Natural killer cell (primary cell): ENCODE data around the gene IGF2R. TPM values are rescaled to one million over a fixed set of nuclear protein-coding genes. Genes with fewer than 3 reads are reported as not detected.

Experiments used
- ATAC-seq, 3 donors: fragments of 150-1000 bp in 2 of 3; fragments of 200-7000 bp in 1 of 3; cut with Tn5 transposase; 1 replicate in 1 of 3; 2 replicates in 2 of 3; pipeline ENCODE4 v1.10.0; 2021; ENCODE audit warnings: mild to moderate bottlenecking in 2 of 3, moderate library complexity in 2 of 3
- DNase-seq, 2 donors: peaks; one replicate each; pipeline versions ENCODE4 v3.0.0 to v3.0.0-alpha.2; 2013 to 2021; ENCODE audit warnings: mixed read lengths in 1 of 2
- H3K27ac ChIP-seq: one replicate; pipeline ENCODE4 v1.5.1; 2013; ENCODE audit warnings: mild to moderate bottlenecking, low read length
- H3K27me3 ChIP-seq: one replicate; pipeline ENCODE4 v1.6.1; 2013; ENCODE audit warnings: low read length; ENCODE audit not compliant: control insufficient read depth, insufficient read depth
- H3K36me3 ChIP-seq: one replicate; pipeline ENCODE4 v1.6.1; 2013; ENCODE audit warnings: low read length; ENCODE audit not compliant: control insufficient read depth, insufficient read depth
- H3K4me1 ChIP-seq: one replicate; pipeline ENCODE4 v1.6.1; 2013; ENCODE audit warnings: low read length; ENCODE audit not compliant: control insufficient read depth, insufficient read depth
- H3K4me3 ChIP-seq: one replicate; pipeline ENCODE4 v1.5.1; 2013; ENCODE audit warnings: low read length
- H3K9me3 ChIP-seq: one replicate; pipeline ENCODE4 v1.6.1; 2013; ENCODE audit warnings: low read length; ENCODE audit not compliant: control insufficient read depth, insufficient read depth
- H3K27ac Mint-ChIP-seq, 2 donors: one replicate each; pipeline ENCODE4 v1.8.0; 2022; ENCODE audit warnings: mild to moderate bottlenecking in 2 of 2, mixed read lengths in 2 of 2, moderate library complexity in 1 of 2
- H3K27me3 Mint-ChIP-seq, 2 donors: one replicate each; pipeline ENCODE4 v1.8.0; 2022; ENCODE audit warnings: low read depth in 2 of 2, mixed read lengths in 2 of 2
- H3K36me3 Mint-ChIP-seq: one replicate; pipeline ENCODE4 v1.8.0; 2022; ENCODE audit warnings: mixed read lengths
- H3K4me1 Mint-ChIP-seq, 2 donors: one replicate each; pipeline ENCODE4 v1.8.0; 2022; ENCODE audit warnings: mixed read lengths in 2 of 2
- H3K4me3 Mint-ChIP-seq: one replicate; pipeline ENCODE4 v1.8.0; 2022; ENCODE audit warnings: mild to moderate bottlenecking, moderate library complexity, mixed read lengths
- H3K9me3 Mint-ChIP-seq, 2 donors: one replicate each; pipeline ENCODE4 v1.8.0; 2022; ENCODE audit warnings: mixed read lengths in 2 of 2
- WGBS: methylation state at CpG from one replicate; pipeline ENCODE4 v1.1.7; 2013; ENCODE audit warnings: missing lambda C conversion rate; ENCODE audit not compliant: insufficient coverage; 5-methylcytosine and 5-hydroxymethylcytosine counted together
- intact Hi-C: fragments of 100-400 bp; cut with micrococcal nuclease; formaldehyde crosslinking; loops from one replicate; pipeline ENCODE4 v1.14.2; 2022
- total RNA-seq, 4 donors: library from RNA; stranded (reverse); fragments of 120-200 nt in 1 of 4; gene quantifications; one replicate each; pipeline versions ENCODE4 v1.2.3 to v1.2.4, GENCODE V29; 2013 to 2022
- TF ChIP-seq, protein P1 (sequence below): fragments of 200-600 bp; IDR thresholded peaks from one replicate; pipeline ENCODE4 v1.8.0; 2022; ENCODE audit warnings: antibody characterized with exemption

The IGF2R gene
- total RNA-seq, 3 donors from 2014 or later (not counting 1 experiment from before 2014, with no cell fraction given) = 208 to 282 (median 253) TPM

GRCh38 chr6:160002882-160003281 lies 34.0 kb downstream of the IGF2R start:
- peaks cover 2% of the 10 kb centered on the region for H3K9me3 ChIP-seq
- H3K36me3 ChIP-seq = peaks cover 3% of the 10 kb centered on the region
- no peaks in the 10 kb centered on the region for H3K27me3 ChIP-seq
- WGBS = 97% methylated on average over 2 of the region's 2 CpGs
- TF ChIP-seq, protein P1, sequence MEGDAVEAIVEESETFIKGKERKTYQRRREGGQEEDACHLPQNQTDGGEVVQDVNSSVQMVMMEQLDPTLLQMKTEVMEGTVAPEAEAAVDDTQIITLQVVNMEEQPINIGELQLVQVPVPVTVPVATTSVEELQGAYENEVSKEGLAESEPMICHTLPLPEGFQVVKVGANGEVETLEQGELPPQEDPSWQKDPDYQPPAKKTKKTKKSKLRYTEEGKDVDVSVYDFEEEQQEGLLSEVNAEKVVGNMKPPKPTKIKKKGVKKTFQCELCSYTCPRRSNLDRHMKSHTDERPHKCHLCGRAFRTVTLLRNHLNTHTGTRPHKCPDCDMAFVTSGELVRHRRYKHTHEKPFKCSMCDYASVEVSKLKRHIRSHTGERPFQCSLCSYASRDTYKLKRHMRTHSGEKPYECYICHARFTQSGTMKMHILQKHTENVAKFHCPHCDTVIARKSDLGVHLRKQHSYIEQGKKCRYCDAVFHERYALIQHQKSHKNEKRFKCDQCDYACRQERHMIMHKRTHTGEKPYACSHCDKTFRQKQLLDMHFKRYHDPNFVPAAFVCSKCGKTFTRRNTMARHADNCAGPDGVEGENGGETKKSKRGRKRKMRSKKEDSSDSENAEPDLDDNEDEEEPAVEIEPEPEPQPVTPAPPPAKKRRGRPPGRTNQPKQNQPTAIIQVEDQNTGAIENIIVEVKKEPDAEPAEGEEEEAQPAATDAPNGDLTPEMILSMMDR = no peak
- no peak for ATAC-seq
- no peak overlapping the region for H3K4me3 ChIP-seq
- Mint-ChIP-seq H3K27me3 (no peaks in the 10 kb centered on the region), H3K4me3 (no peak overlapping the region), H3K9me3 (peaks cover 0 to 2% of the 10 kb centered on the region in 2 donors), H3K27ac (peak overlapping the region; percentile 63 to 79), H3K4me1 (peaks cover 68 to 73% of the 10 kb centered on the region in 2 donors), H3K36me3 (peaks cover 7% of the 10 kb centered on the region)
- H3K27ac ChIP-seq = no peak overlapping the region
- intact Hi-C loops = no loop called here
- peaks cover 20% of the 10 kb centered on the region for H3K4me1 ChIP-seq
- DNase-seq = no peak

DNA sequence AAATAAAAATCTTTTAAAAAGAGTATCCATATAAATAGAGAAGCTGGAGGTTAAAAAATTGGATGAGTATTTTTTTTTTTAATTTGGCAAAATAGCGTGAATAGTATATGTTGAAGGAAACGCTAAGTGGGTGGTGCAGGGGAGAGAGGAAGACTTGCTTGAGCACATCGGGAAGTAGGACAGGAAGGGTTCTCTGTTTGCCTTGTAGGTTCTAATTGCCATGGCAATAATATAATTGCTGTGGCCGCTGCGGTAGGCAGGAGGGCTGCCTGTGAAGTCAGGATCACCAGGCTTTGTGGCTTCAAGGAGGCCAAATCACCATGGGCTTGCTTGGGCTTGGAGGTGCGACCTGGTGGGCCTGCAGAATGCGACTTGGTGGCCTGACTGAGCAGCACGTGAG lies 35.1 kb downstream of the IGF2R start:
- no peaks in the 10 kb centered on the region for H3K27me3 Mint-ChIP-seq
- 80% methylated on average over 8 of the region's 8 CpGs for WGBS
- TF ChIP-seq, protein P1 = no peak
- peaks cover 68 to 74% of the 10 kb centered on the region in 2 donors for H3K4me1 Mint-ChIP-seq
- peaks cover 0 to 2% of the 10 kb centered on the region in 2 donors for H3K9me3 Mint-ChIP-seq
- peaks cover 2% of the 10 kb centered on the region for H3K9me3 ChIP-seq
- peaks cover 4% of the 10 kb centered on the region for H3K36me3 Mint-ChIP-seq
- peaks cover 19% of the 10 kb centered on the region for H3K4me1 ChIP-seq
- intact Hi-C loops = no loop called here
- H3K27me3 ChIP-seq = no peaks in the 10 kb centered on the region
- H3K4me3 ChIP-seq = no peak overlapping the region
- ATAC-seq (peak; percentile 21 to 33 (median 32)), DNase-seq (peak in 1 of 2 donors; percentile 14)
- peaks cover 3% of the 10 kb centered on the region for H3K36me3 ChIP-seq
- peak overlapping the region; percentile 35 for H3K4me3 Mint-ChIP-seq
- H3K27ac ChIP-seq = no peak overlapping the region
- peak overlapping the region; percentile 63 to 79 for H3K27ac Mint-ChIP-seq

DNA sequence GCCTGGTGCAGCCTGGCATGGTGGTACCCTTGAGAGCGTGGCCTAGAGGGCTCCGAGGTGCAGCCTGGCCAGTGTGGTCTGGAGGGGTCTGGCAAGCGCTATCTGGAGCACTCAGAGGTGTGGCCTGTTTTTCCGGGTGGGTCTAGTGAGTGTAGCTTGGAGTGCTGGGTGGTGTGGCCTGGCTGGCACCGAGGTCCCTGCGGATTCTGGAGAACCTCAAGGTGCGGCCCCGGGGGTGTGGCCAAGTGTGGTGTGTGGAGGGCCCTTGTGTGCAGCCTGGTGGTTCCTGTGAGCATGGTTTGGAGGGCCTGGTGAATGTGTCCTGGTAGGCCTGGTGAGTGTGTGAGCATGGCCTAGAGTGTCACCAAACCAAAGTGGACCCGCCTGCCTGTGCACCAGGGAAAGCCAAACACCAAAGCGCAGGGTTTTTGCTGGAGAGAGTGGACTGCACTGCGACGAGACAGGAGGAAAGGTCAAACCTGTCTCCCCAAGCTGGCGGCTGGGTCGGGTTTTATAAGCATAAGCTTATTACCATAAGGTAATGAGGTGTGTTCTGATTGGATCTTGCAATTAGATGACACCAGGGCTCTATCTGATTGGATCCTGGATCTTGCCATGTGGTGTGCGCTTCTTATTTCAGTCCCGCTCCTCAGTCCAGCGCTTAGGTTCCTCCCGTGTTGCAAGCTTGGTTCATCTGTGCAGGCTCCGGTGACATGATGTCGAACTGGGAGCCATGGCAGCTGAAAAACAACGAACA lies 35.7 kb downstream of the IGF2R start:
- peaks cover 0 to 2% of the 10 kb centered on the region in 2 donors for H3K9me3 Mint-ChIP-seq
- no peak for DNase-seq
- ATAC-seq = peak in 1 of 3 donors; percentile 3
- H3K27ac Mint-ChIP-seq = peak overlapping the region; percentile 63 to 79
- WGBS = 95% methylated on average over 21 of the region's 21 CpGs
- intact Hi-C loops = no loop called here
- H3K4me1 Mint-ChIP-seq = peaks cover 68 to 70% of the 10 kb centered on the region in 2 donors
- no peaks in the 10 kb centered on the region for H3K36me3 Mint-ChIP-seq
- Histone ChIP-seq H3K4me3 (no peak overlapping the region), H3K27ac (peak overlapping the region; percentile 7), H3K9me3 (peaks cover 2% of the 10 kb centered on the region), H3K27me3 (no peaks in the 10 kb centered on the region), H3K36me3 (peaks cover 8% of the 10 kb centered on the region), H3K4me1 (peaks cover 15% of the 10 kb centered on the region)
- TF ChIP-seq, protein P1 = no peak
- peak overlapping the region; percentile 35 for H3K4me3 Mint-ChIP-seq
- H3K27me3 Mint-ChIP-seq = no peaks in the 10 kb centered on the region
